VCaP (cell line): ENCODE results near the gene MMP8.

Experiments used
- H3K27ac ChIP-seq: fragments of 450-650 bp; 2 replicates; pipeline ENCODE4 v1.5.1; 2017
- TF ChIP-seq, protein P1 (sequence below): fragments of 450-650 bp; conservative IDR thresholded peaks from 2 replicates; pipeline ENCODE4 v1.5.1; 2017; ENCODE audit warnings: mild to moderate bottlenecking, moderate library complexity

The MMP8 gene, protein sequence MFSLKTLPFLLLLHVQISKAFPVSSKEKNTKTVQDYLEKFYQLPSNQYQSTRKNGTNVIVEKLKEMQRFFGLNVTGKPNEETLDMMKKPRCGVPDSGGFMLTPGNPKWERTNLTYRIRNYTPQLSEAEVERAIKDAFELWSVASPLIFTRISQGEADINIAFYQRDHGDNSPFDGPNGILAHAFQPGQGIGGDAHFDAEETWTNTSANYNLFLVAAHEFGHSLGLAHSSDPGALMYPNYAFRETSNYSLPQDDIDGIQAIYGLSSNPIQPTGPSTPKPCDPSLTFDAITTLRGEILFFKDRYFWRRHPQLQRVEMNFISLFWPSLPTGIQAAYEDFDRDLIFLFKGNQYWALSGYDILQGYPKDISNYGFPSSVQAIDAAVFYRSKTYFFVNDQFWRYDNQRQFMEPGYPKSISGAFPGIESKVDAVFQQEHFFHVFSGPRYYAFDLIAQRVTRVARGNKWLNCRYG

GRCh38 chr11:102724904-102725500 lies at the start of gene MMP8:
Gene MMP8 (minus strand): TSS chr11:102724954. CDS start chr11:102724855, 99 bp downstream.
- TF ChIP-seq, protein P1, sequence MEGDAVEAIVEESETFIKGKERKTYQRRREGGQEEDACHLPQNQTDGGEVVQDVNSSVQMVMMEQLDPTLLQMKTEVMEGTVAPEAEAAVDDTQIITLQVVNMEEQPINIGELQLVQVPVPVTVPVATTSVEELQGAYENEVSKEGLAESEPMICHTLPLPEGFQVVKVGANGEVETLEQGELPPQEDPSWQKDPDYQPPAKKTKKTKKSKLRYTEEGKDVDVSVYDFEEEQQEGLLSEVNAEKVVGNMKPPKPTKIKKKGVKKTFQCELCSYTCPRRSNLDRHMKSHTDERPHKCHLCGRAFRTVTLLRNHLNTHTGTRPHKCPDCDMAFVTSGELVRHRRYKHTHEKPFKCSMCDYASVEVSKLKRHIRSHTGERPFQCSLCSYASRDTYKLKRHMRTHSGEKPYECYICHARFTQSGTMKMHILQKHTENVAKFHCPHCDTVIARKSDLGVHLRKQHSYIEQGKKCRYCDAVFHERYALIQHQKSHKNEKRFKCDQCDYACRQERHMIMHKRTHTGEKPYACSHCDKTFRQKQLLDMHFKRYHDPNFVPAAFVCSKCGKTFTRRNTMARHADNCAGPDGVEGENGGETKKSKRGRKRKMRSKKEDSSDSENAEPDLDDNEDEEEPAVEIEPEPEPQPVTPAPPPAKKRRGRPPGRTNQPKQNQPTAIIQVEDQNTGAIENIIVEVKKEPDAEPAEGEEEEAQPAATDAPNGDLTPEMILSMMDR: no peak
- H3K27ac ChIP-seq: no peak within 1 kb of the TSS

GRCh38 chr11:102773386-102773785 lies 48.6 kb upstream of the MMP8 start:
- TF ChIP-seq, protein P1: no peak
- H3K27ac ChIP-seq: no peak overlapping the region

- no peak overlapping the region for H3K27ac ChIP-seq
- TF ChIP-seq, protein P1: no peak
These were observed 46.6 kb upstream of the MMP8 start for GRCh38 chr11:102771351-102771750.

- TF ChIP-seq, protein P1: no peak
- no peak overlapping the region for H3K27ac ChIP-seq
These were observed 45.4 kb upstream of the MMP8 start for GRCh38 chr11:102770191-102770590.

DNA sequence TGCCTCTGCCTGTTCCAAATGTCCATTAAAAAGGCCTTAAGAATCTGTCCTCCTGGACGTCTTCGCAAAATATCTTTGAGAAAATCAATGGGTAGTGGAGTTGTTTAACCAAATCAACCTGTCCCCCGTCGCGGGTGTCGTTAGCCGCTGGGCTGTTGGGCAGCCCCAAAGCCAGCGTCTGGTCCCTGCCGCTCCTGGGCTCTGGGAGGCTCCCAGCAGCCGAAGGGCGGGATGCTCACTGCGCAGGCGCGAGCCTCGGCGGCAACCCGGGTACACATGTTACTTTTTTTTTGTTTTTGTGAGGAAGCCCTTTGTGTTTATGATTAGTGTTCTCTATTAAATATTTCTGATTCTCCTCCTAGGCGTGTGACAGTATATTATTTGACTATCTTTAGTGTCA lies 43.0 kb upstream of the MMP8 start:
- TF ChIP-seq, protein P1: no peak
- H3K27ac ChIP-seq: no peak overlapping the region

- TF ChIP-seq, protein P1: no peak
- no peak overlapping the region for H3K27ac ChIP-seq
These were observed 38.7 kb upstream of the MMP8 start for GRCh38 chr11:102763440-102763839.

DNA sequence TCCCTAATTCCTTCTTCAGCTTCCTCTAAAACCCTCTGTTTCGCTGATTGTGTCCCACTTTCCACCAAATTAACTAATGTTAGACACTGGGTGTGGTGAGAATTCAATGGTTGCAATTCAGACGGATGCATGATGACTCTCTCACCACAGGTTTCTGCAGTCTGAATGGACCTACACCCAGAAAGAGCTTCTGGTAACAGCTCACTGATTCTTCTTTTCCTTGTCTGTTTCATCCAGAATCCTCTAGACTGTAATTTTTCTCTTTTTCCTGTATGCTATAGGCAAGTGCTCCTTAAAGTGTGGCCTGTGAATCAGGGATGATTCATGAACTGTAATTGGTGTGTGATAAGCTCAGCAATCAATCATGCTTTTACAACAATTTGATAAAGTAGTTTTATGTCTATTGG lies 37.6 kb upstream of the MMP8 start:
- no peak overlapping the region for H3K27ac ChIP-seq
- TF ChIP-seq, protein P1: no peak
